Thyroid gland (tissue), 4 donors: ENCODE results near the gene ENOX1.

ENCODE experiments used
- CTCF ChIP-seq, 6 experiments: fragments of 200-600 bp in 3 of 6; fragments of 450-650 bp in 3 of 6; sonication (generic) in 3 of 6; IDR thresholded peaks; one replicate each; pipeline ENCODE4 v1.5.1; 2016 to 2019; ENCODE audit warnings: antibody characterized with exemption in 6 of 6, mild to moderate bottlenecking in 2 of 6, inconsistent platforms in 1 of 6, moderate library complexity in 1 of 6
- POLR2A ChIP-seq, 2 donors: fragments of 450-650 bp; IDR thresholded peaks; one replicate each; pipeline ENCODE4 v1.6.1; 2017; ENCODE audit warnings: antibody characterized with exemption in 2 of 2, mild to moderate bottlenecking in 2 of 2, moderate library complexity in 1 of 2

- TF ChIP-seq CTCF (IDR thresholded peaks at IDR 0.05) = no peak
- no peak for TF ChIP-seq POLR2A (IDR thresholded peaks at IDR 0.05)
Measured at GRCh38 chr13:43170506-43170905, 616.3 kb downstream of the ENOX1 start.
